GM12872 (cell line): ENCODE results near the gene MAPK8IP3.

ENCODE experiments used
- TF ChIP-seq, protein P1 (sequence below): IDR thresholded peaks from 3 replicates; pipeline ENCODE4 v1.5.1; 2011; ENCODE audit warnings: low read depth, mild to moderate bottlenecking, low read length, moderate library complexity; ENCODE audit not compliant: insufficient read depth

MAPK8IP3 gene

DNA sequence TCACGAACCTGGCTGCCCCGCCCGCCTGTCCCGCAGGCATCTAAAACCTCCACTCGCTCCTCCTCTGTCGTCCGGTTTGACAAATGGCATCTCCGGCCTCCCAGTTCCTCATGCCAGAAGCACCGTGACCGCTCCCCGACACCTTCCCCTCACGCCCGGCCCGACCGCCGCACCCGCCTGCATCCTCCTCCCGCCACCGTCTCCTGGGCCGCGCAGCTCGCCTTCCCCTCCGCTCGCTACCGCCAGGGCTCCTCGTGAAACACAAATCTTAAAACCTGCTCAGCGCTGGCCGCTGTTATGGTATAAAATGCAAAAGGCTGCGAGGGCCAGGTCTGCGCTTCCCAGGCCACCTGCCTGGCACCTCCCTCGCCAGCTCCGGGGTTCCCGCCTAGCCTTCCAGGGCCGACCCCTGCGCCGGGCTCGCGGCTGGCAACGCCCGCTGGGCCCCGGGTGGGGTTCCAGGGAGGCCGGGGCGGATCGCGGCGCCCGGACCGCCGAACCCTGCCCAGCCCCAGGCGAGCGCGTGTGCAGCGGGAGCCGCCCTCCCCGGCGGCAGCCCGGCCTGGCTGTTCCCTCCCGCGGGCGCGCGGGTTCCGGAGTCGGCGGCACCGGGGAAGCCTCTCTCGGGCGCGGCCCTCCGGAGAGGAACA lies 75.9 kb downstream of the MAPK8IP3 start:
- TF ChIP-seq, protein P1, sequence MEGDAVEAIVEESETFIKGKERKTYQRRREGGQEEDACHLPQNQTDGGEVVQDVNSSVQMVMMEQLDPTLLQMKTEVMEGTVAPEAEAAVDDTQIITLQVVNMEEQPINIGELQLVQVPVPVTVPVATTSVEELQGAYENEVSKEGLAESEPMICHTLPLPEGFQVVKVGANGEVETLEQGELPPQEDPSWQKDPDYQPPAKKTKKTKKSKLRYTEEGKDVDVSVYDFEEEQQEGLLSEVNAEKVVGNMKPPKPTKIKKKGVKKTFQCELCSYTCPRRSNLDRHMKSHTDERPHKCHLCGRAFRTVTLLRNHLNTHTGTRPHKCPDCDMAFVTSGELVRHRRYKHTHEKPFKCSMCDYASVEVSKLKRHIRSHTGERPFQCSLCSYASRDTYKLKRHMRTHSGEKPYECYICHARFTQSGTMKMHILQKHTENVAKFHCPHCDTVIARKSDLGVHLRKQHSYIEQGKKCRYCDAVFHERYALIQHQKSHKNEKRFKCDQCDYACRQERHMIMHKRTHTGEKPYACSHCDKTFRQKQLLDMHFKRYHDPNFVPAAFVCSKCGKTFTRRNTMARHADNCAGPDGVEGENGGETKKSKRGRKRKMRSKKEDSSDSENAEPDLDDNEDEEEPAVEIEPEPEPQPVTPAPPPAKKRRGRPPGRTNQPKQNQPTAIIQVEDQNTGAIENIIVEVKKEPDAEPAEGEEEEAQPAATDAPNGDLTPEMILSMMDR, result no peak

DNA sequence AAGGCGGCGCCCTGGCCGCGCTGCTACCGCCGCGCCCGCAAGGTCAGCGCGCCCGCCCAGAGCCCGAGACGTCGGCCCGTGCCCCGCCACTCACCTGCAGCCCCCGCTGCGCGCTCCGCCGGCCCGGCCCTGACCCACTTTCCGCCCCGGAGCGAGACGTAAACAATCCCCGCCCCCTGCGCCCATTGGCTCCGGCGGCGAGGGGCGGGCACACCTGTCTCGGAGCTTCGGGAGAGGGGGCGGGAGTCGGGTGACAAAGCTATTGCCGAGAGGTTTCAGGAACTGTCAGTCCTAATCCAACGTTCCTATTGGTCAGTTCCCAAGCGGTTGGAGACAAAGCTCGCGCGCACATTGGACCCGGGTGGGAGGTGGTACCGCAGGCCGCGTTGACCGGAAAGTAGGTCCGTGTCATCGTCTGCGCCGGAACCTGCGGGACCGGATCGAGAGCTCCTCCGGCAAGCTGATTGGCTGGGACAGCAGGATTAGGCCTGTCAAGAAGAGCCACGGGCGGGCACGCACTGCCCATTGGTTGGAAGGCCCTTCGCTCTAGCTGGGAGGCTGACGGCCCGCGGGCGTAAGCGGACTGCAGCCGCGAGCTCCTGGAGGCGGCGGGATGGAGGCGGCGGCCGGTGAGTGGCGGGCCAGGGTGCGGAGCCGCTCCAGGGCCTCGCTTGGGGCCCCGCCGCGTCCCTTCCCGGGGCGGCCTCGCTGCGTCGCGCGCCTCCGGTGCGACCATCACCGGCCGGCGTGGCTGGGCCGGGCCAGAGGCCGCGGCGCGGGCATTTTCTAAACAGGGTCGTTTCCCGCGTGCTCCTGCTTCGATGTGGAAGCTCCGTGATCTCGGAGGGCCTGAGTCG lies 76.6 kb downstream of the MAPK8IP3 start, which contains the start of the genes NUBP2 and SPSB3:
Gene NUBP2 (plus strand): TSS at position 553 of the 857 bp plus-strand sequence. CDS start 61 bp downstream, at position 614.
Gene SPSB3 (minus strand): TSS at position 164 of the 857 bp plus-strand sequence. CDS start 1,088 bp downstream, outside the sequence.
- TF ChIP-seq, protein P1, result no peak

DNA sequence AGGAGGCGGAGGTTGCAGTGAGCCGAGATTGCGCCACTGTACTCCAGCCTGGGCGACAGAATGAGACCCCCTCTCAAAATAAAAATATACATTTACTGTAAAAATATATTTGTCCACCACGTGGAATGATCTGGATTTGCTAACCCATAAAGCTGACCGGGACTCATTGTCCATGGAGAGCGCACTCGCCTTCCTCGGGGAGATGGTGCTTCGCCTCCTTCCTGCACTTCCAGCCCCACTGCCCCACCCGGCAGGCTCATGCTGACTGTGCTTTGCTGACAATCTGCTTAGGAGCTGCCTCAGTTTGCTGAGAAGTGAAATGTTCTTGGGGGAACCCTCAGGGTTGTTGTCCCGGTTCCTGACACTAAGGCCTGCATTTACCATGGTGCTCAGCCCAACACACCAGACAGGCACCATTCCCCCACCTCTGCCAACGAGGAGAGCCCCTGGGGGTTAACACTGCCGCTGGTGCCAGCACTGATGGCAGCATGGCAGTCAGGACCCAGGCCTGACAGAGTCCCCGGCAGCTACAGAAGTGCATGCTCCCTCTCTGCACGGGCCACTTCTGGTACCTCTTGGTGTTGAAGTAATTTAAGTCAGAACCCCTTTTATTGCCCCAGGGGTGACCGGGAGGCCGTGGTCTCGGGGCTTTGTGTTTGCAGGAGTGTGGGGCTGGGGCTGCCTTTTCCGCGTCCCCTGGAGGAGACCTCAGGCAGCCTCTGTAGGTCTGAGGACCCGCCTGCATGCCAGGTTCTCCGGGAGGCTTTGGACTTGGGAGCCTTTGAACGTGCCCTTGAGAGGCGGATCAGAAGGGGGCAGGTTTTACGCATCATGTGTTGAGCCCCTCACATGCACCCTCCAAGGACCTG lies 79.2 kb downstream of the MAPK8IP3 start:
- TF ChIP-seq, protein P1, result no peak

DNA sequence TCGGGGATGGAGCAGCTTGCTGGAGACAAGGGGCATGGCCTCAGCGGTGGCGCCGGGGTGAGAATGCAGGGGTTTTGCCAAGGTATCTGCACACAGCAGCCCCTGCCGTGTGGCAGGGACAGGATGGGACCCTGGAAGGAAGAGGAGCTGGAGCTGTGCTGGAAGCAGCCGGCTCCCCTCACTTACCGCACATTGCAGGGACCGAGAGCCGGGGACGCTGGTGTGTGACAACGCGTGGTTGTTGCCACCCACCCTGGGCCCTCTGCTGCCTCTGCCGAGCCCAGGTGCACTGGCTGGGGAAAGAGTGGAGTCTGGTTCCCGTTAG lies 79.8 kb downstream of the MAPK8IP3 start:
- TF ChIP-seq, protein P1, result no peak

DNA sequence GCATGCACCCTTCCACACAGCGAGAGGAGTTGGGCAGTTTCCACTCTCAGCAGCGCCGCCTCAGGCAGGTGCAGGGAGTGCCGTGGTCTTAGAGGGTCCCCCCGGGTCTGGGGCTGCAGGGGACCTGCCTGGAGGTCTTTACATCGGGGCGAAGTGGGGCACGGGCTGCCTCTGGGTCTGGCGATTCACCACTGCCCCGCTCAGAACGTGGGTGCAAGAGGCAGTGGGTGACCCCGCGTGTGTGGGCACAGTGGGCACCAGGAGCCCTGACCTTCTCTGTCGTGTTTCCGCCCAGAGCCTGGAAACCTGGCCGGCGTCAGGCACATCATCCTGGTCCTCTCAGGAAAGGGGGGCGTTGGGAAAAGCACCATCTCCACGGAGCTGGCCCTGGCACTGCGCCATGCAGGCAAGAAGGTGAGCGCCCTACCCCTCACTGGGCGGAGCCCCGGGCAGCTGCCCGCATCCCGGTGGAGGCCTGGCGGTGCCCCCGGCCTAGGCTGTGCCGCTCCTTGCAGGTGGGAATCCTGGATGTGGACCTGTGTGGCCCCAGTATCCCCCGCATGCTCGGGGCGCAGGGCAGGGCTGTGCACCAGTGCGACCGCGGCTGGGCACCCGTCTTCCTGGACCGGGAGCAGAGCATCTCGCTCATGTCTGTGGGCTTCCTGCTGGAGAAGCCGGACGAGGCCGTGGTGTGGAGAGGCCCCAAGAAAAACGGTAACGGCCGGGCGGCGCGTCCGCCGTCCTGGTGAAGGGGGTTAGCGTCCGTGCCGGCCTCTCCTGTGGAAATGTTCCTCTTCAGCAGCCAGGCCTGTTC lies 80.5 kb downstream of the MAPK8IP3 start:
- TF ChIP-seq, protein P1, result no peak

DNA sequence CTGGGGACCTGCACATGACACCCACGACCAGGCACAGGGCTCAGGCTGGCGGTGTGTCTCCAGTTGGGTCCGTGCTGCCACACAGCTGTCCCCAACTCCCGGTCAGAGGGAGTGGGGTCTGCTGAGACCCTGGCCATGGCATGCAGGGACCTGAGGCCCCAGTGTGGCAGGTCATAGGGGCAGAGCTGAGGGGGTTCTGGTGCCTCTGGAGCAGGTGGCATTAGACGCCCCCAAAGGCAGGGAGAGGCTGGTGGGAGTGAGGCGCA lies 81.0 kb downstream of the MAPK8IP3 start:
- TF ChIP-seq, protein P1, result no peak
